HepG2 (cell line): ENCODE data around the gene BMP2K. TPM values are rescaled to one million over a fixed set of nuclear protein-coding genes. Genes with fewer than 3 reads are reported as not detected.
A peak's percentile ranks its signal among the peaks of the same experiment; 100 is the strongest.

ENCODE experiments used
- ATAD3A ChIP-seq: sonication (generic); formaldehyde crosslinking; IDR thresholded peaks from 2 replicates; pipeline ENCODE4 v1.4.0; 2020; ENCODE audit warnings: missing genetic modification reagents
- BHLHE40 ChIP-seq: IDR thresholded peaks from 2 replicates; pipeline ENCODE4 v1.6.1; 2011; ENCODE audit warnings: low read length, improper control_type of control experiment
- CBX5 ChIP-seq: sonication (generic); formaldehyde crosslinking; IDR thresholded peaks from 2 replicates; pipeline ENCODE4 v1.4.0; 2020; ENCODE audit warnings: missing genetic modification reagents, borderline replicate concordance
- CTCF ChIP-seq: sonication (generic); formaldehyde crosslinking; IDR thresholded peaks from 2 replicates; pipeline ENCODE4 v1.5.0; 2020; ENCODE audit warnings: mild to moderate bottlenecking, missing genetic modification reagents, moderate library complexity
- ELF1 ChIP-seq: sonication (generic); formaldehyde crosslinking; IDR thresholded peaks from 2 replicates; pipeline ENCODE4 v1.4.0; 2020; ENCODE audit warnings: missing genetic modification reagents
- FLYWCH1 ChIP-seq: sonication (generic); formaldehyde crosslinking; IDR thresholded peaks from 2 replicates; pipeline ENCODE4 v1.8.1; 2023; ENCODE audit warnings: mild to moderate bottlenecking, missing genetic modification reagents
- FOXK1 ChIP-seq: sonication (generic); formaldehyde crosslinking; IDR thresholded peaks from 2 replicates; pipeline ENCODE4 v1.4.0; 2020; ENCODE audit warnings: low read depth, missing genetic modification reagents, borderline replicate concordance
- HMG20B ChIP-seq: conservative IDR thresholded peaks from 2 replicates; pipeline ENCODE4 v1.6.1; 2016; ENCODE audit warnings: missing genetic modification reagents, missing compliant biosample characterization
- HNF4A ChIP-seq: sonication (generic); formaldehyde crosslinking; IDR thresholded peaks from 2 replicates; pipeline ENCODE4 v1.4.0; 2020; ENCODE audit warnings: missing genetic modification reagents
- HOXA5 ChIP-seq: sonication (generic); formaldehyde crosslinking; IDR thresholded peaks from 2 replicates; pipeline ENCODE4 v1.4.0; 2020; ENCODE audit warnings: missing genetic modification reagents
- KDM1A ChIP-seq: IDR thresholded peaks from 2 replicates; pipeline ENCODE4 v1.6.1; 2016; ENCODE audit warnings: missing compliant biosample characterization
- MYNN ChIP-seq: sonication (generic); formaldehyde crosslinking; IDR thresholded peaks from 2 replicates; pipeline ENCODE4 v1.4.0; 2020; ENCODE audit warnings: mild to moderate bottlenecking, low read depth, missing genetic modification reagents
- NCOA2 ChIP-seq: sonication (generic); formaldehyde crosslinking; IDR thresholded peaks from 2 replicates; pipeline ENCODE4 v1.8.0; 2022; ENCODE audit warnings: inconsistent platforms
- NFIB ChIP-seq: sonication (generic); formaldehyde crosslinking; IDR thresholded peaks from 2 replicates; pipeline ENCODE4 v1.9.0; 2021; ENCODE audit warnings: missing genetic modification reagents, mild to moderate bottlenecking, borderline replicate concordance
- PITX1 ChIP-seq: sonication (generic); formaldehyde crosslinking; IDR thresholded peaks from 2 replicates; pipeline ENCODE4 v1.5.1; 2020; ENCODE audit warnings: mild to moderate bottlenecking, missing genetic modification reagents
- SIX4 ChIP-seq: sonication (generic); formaldehyde crosslinking; IDR thresholded peaks from 2 replicates; pipeline ENCODE4 v1.4.0; 2020; ENCODE audit warnings: missing genetic modification reagents
- SMARCC2 ChIP-seq: fragments of 450-650 bp; IDR thresholded peaks from 2 replicates; pipeline ENCODE4 v1.6.1; 2017; ENCODE audit warnings: antibody characterized with exemption, mild to moderate bottlenecking
- SMYD3 ChIP-seq: sonication (generic); formaldehyde crosslinking; IDR thresholded peaks from 2 replicates; pipeline ENCODE4 v1.8.1; 2023; ENCODE audit warnings: mild to moderate bottlenecking, missing genetic modification reagents
- TBP ChIP-seq: sonication (generic); formaldehyde crosslinking; IDR thresholded peaks from 2 replicates; pipeline ENCODE4 v1.5.0; 2020; ENCODE audit warnings: missing genetic modification reagents
- TCF7 ChIP-seq: sonication (generic); IDR thresholded peaks from 2 replicates; pipeline ENCODE4 v1.6.1; 2016; ENCODE audit warnings: antibody characterized with exemption, low read depth
- ZBTB20 ChIP-seq: sonication (generic); formaldehyde crosslinking; IDR thresholded peaks from 2 replicates; pipeline ENCODE4 v1.8.1; 2023; ENCODE audit warnings: missing genetic modification reagents, low read depth, mild to moderate bottlenecking, borderline replicate concordance
- ZC3H13 ChIP-seq: sonication (generic); formaldehyde crosslinking; IDR thresholded peaks from 2 replicates; pipeline ENCODE4 v1.8.1; 2023; ENCODE audit warnings: mild to moderate bottlenecking, missing genetic modification reagents, moderate library complexity
- ZFP37 ChIP-seq: sonication (generic); formaldehyde crosslinking; IDR thresholded peaks from 2 replicates; pipeline ENCODE4 v1.4.0; 2020; ENCODE audit warnings: missing genetic modification reagents, borderline replicate concordance
- ZGPAT ChIP-seq: IDR thresholded peaks from 2 replicates; pipeline ENCODE4 v1.6.1; 2016; ENCODE audit warnings: mild to moderate bottlenecking
- ZMAT3 ChIP-seq: sonication (generic); formaldehyde crosslinking; conservative IDR thresholded peaks from 2 replicates; pipeline ENCODE4 v1.7.0; 2021; ENCODE audit warnings: missing genetic modification reagents
- ZNF598 ChIP-seq: sonication (generic); formaldehyde crosslinking; IDR thresholded peaks from 2 replicates; pipeline ENCODE4 v1.5.1; 2020; ENCODE audit warnings: mild to moderate bottlenecking, missing genetic modification reagents, borderline replicate concordance
- ZNF639 ChIP-seq: conservative IDR thresholded peaks from 2 replicates; pipeline ENCODE4 v1.6.1; 2018; ENCODE audit warnings: missing genetic modification reagents
- ZSCAN12 ChIP-seq: sonication (generic); formaldehyde crosslinking; IDR thresholded peaks from 2 replicates; pipeline ENCODE4 v1.9.0; 2021; ENCODE audit warnings: mild to moderate bottlenecking, missing genetic modification reagents
- ZSCAN29 ChIP-seq: sonication (generic); formaldehyde crosslinking; conservative IDR thresholded peaks from 2 replicates; pipeline ENCODE4 v1.4.0; 2020; ENCODE audit warnings: mild to moderate bottlenecking, missing genetic modification reagents
- polyA plus RNA-seq, 8 experiments: library from polyadenylated mRNA; depleted of rRNA in 3 of 8; stranded (reverse) in 7 of 8; unstranded in 1 of 8; fragments of >200 nt; fragmentation: Illumina TruSeq in 4 of 8; extraction: Trizol in 4 of 8; gene quantifications; 2 replicates each; pipeline versions ENCODE4 v1.2.1 to v1.2.3, GENCODE V29; 2011 to 2016; ENCODE audit warnings: low read depth in 4 of 8, missing spikeins in 1 of 8, mixed read lengths in 1 of 8; ENCODE audit not compliant: insufficient read depth in 1 of 8
- total RNA-seq, 5 experiments: library from RNA; depleted of rRNA; stranded (reverse); fragments of >200 nt; fragmentation: Illumina TruSeq; extraction: Trizol; gene quantifications; 2 replicates each; pipeline ENCODE4 v1.2.3, GENCODE V29; 2016; ENCODE audit warnings: low read depth in 1 of 5

BMP2K gene
- total and polyA plus RNA-seq, 2 of the 13 experiments (the other 11 are each of a cell fraction or from before 2014, with no cell fraction given), result 8.6 to 15.2 TPM

- TF ChIP-seq PITX1 (CRISPR knock-in tag) (peak; percentile 77; the same call in 1 of the 2 replicates), HMG20B (CRISPR knock-in tag) (no peak), KDM1A (no peak), CBX5 (CRISPR knock-in tag) (no peak; the same call in 1 of the 2 replicates), ZC3H13 (CRISPR knock-in tag) (peak; percentile 41; the same call in 1 of the 2 replicates), ZSCAN29 (no peak), BHLHE40 (peak; percentile 72), FLYWCH1 (no peak), FOXK1 (CRISPR knock-in tag) (0 out of 2 replicates have a peak, but pooled peaks have one; percentile 13), ZGPAT (peak; percentile 57; the same call in 1 of the 2 replicates), ATAD3A (CRISPR knock-in tag) (no peak), SMYD3 (0 out of 2 replicates have a peak, but pooled peaks have one; percentile 58), HNF4A (CRISPR knock-in tag) (peak; percentile 13; the same call in 1 of the 2 replicates), CTCF (CRISPR knock-in tag) (no peak), NFIB (CRISPR knock-in tag) (no peak), ELF1 (peak; percentile 15; the same call in 1 of the 2 replicates), TCF7 (no peak), ZBTB20 (CRISPR knock-in tag) (no peak; the same call in 1 of the 2 replicates), ZFP37 (CRISPR knock-in tag) (no peak), TBP (CRISPR knock-in tag) (no peak), ZNF639 (CRISPR knock-in tag) (no peak), ZNF598 (CRISPR knock-in tag) (no peak), NCOA2 (no peak), SMARCC2 (no peak), MYNN (CRISPR knock-in tag) (no peak), SIX4 (CRISPR knock-in tag) (no peak), ZSCAN12 (CRISPR knock-in tag) (no peak), ZMAT3 (CRISPR knock-in tag) (no peak), HOXA5 (CRISPR knock-in tag) (no peak; the same call in 1 of the 2 replicates)
These were observed 659 bp upstream of the BMP2K start (continued) for GRCh38 chr4:78775303-78776078.
